GM15510 (cell line): ENCODE results near the gene C22orf39.

Experiments used
- POLR2A ChIP-seq: IDR thresholded peaks from 3 replicates; pipeline ENCODE4 v1.6.1; 2011; ENCODE audit warnings: borderline replicate concordance; ENCODE audit not compliant: insufficient read length; ENCODE audit errors: extremely low read depth

Gene C22orf39

GRCh38 chr22:19406281-19406811 lies 41.2 kb downstream of the C22orf39 start:
- TF ChIP-seq POLR2A, result no peak

- no peak for TF ChIP-seq POLR2A
Observed at GRCh38 chr22:19405652-19406051, 41.9 kb downstream of the C22orf39 start.

GRCh38 chr22:19405133-19405532 lies 42.4 kb downstream of the C22orf39 start:
- TF ChIP-seq POLR2A, result no peak

- TF ChIP-seq POLR2A, result no peak
Observed at GRCh38 chr22:19404676-19405075, 42.8 kb downstream of the C22orf39 start.

- TF ChIP-seq POLR2A, result no peak
Observed at GRCh38 chr22:19402642-19403191, 44.8 kb downstream of the C22orf39 start.

- no peak for TF ChIP-seq POLR2A
Observed at GRCh38 chr22:19401483-19401882, 46.0 kb downstream of the C22orf39 start.

- no peak for TF ChIP-seq POLR2A
Observed at GRCh38 chr22:19400881-19401280, 46.6 kb downstream of the C22orf39 start.

GRCh38 chr22:19398652-19399051 lies 48.9 kb downstream of the C22orf39 start:
- TF ChIP-seq POLR2A, result no peak

- no peak for TF ChIP-seq POLR2A
Observed at GRCh38 chr22:19398206-19398605, 49.3 kb downstream of the C22orf39 start.

- no peak for TF ChIP-seq POLR2A
Observed at GRCh38 chr22:19397734-19398104, 49.8 kb downstream of the C22orf39 start.

- TF ChIP-seq POLR2A, result no peak
Observed at GRCh38 chr22:19396934-19397733, 50.4 kb downstream of the C22orf39 start.

- TF ChIP-seq POLR2A, result no peak
Observed at GRCh38 chr22:19396561-19396933, 51.0 kb downstream of the C22orf39 start.

GRCh38 chr22:19395276-19395675 lies 52.2 kb downstream of the C22orf39 start:
- no peak for TF ChIP-seq POLR2A

- no peak for TF ChIP-seq POLR2A
Observed at GRCh38 chr22:19394274-19395050, 53.0 kb downstream of the C22orf39 start.

GRCh38 chr22:19393704-19394103 lies 53.8 kb downstream of the C22orf39 start:
- TF ChIP-seq POLR2A, result no peak
